Astrocyte (in vitro differentiated cells and primary cell): ENCODE results near the gene POLD4. TPM values are rescaled to one million over a fixed set of nuclear protein-coding genes. Genes with fewer than 3 reads are reported as not detected.
A peak's percentile ranks its signal among the peaks of the same experiment; 100 is the strongest.

Source experiments
- DNase-seq: peaks from one replicate; pipeline ENCODE4 v3.0.0-alpha.2; 2010; ENCODE audit warnings: low read depth
- FAIRE-seq: peaks from 2 replicates; lab custom pipeline; 2011; peaks lifted over from hg19 to GRCh38; lab: Jason Lieb, UNC
- H2AFZ ChIP-seq: 2 replicates; pipeline ENCODE4 v1.6.0; 2012; ENCODE audit warnings: low read depth, low read length, inconsistent platforms
- H3K27ac ChIP-seq: 2 replicates; pipeline ENCODE4 v1.5.1; 2011; ENCODE audit warnings: low read depth, low read length, inconsistent platforms
- H3K27me3 ChIP-seq: 2 replicates; pipeline ENCODE4 v1.6.0; 2011; ENCODE audit warnings: low read length, inconsistent platforms; ENCODE audit not compliant: insufficient read depth
- H3K36me3 ChIP-seq: 2 replicates; pipeline ENCODE4 v1.5.1; 2011; ENCODE audit warnings: low read length, inconsistent platforms; ENCODE audit not compliant: insufficient read depth
- H3K4me1 ChIP-seq: 2 replicates; pipeline ENCODE4 v1.5.1; 2011; ENCODE audit warnings: low read length, inconsistent platforms; ENCODE audit not compliant: insufficient read depth
- H3K4me2 ChIP-seq: 2 replicates; pipeline ENCODE4 v1.6.0; 2012; ENCODE audit warnings: low read length, inconsistent platforms
- H3K4me3 ChIP-seq: 2 replicates; pipeline ENCODE4 v1.5.1; 2011; ENCODE audit warnings: low read depth, mild to moderate bottlenecking, low read length, inconsistent platforms; ENCODE audit not compliant: insufficient read depth
- H3K79me2 ChIP-seq: 2 replicates; pipeline ENCODE4 v1.6.0; 2012; ENCODE audit warnings: mild to moderate bottlenecking, low read length, inconsistent platforms; ENCODE audit not compliant: insufficient read depth
- H3K9ac ChIP-seq: 2 replicates; pipeline ENCODE4 v1.6.0; 2012; ENCODE audit warnings: mild to moderate bottlenecking, low read length, inconsistent platforms
- H3K9me3 ChIP-seq: 2 replicates; pipeline ENCODE4 v1.5.1; 2012; ENCODE audit warnings: low read depth, mild to moderate bottlenecking, low read length, inconsistent platforms; ENCODE audit not compliant: insufficient read depth
- H4K20me1 ChIP-seq: 2 replicates; pipeline ENCODE4 v1.6.0; 2012; ENCODE audit warnings: low read length, inconsistent platforms; ENCODE audit not compliant: insufficient read depth
- H3K27ac Mint-ChIP-seq: one replicate; pipeline ENCODE4 v1.8.0; 2021; ENCODE audit warnings: mild to moderate bottlenecking, mixed read lengths; ENCODE audit not compliant: unreplicated experiment
- H3K27me3 Mint-ChIP-seq: one replicate; pipeline ENCODE4 v1.8.0; 2021; ENCODE audit warnings: low read depth, mixed read lengths; ENCODE audit not compliant: unreplicated experiment
- H3K36me3 Mint-ChIP-seq: one replicate; pipeline ENCODE4 v1.8.0; 2021; ENCODE audit warnings: low read depth, mixed read lengths; ENCODE audit not compliant: unreplicated experiment
- H3K4me1 Mint-ChIP-seq: one replicate; pipeline ENCODE4 v1.8.0; 2021; ENCODE audit warnings: low read depth, mixed read lengths; ENCODE audit not compliant: unreplicated experiment
- H3K4me3 Mint-ChIP-seq: one replicate; pipeline ENCODE4 v1.8.0; 2021; ENCODE audit warnings: mild to moderate bottlenecking, moderate library complexity, mixed read lengths; ENCODE audit not compliant: unreplicated experiment
- H3K9me3 Mint-ChIP-seq: one replicate; pipeline ENCODE4 v1.8.0; 2021; ENCODE audit warnings: mild to moderate bottlenecking, mixed read lengths; ENCODE audit not compliant: unreplicated experiment
- CTCF ChIP-seq: IDR thresholded peaks from 2 replicates; pipeline ENCODE4 v1.5.1; 2011; ENCODE audit warnings: low read depth, mild to moderate bottlenecking, inconsistent platforms, low read length, moderate library complexity; ENCODE audit not compliant: insufficient read depth
- EZH2 ChIP-seq: IDR thresholded peaks from 2 replicates; pipeline ENCODE4 v1.6.1; 2012; ENCODE audit warnings: mild to moderate bottlenecking, low read length, inconsistent platforms; ENCODE audit not compliant: insufficient read depth
- total RNA-seq: library from RNA; stranded (reverse); gene quantifications from 2 replicates; pipeline ENCODE4 v1.2.1, GENCODE V29; 2021

POLD4 gene
- total RNA-seq, 1 donor from 2014 or later, result 53.5 TPM

- no peak for DNase-seq
- peaks cover 20% of the 10 kb centered on the region for H4K20me1 ChIP-seq
Measured at GRCh38 chr11:67303835-67304411, 49.4 kb downstream of the POLD4 start.

GRCh38 chr11:67303132-67303834 lies 50.1 kb downstream of the POLD4 start, which contains the start of gene SSH3:
TSS of gene SSH3 (plus strand) at chr11:67303530. CDS start at chr11:67303626, 96 bp downstream.
- no peaks in the 10 kb centered on the region for H3K9me3 ChIP-seq
- peak within 1 kb of the TSS; percentile 84 for H2AFZ ChIP-seq
- peaks cover 26% of the 10 kb centered on the region for H4K20me1 ChIP-seq
- H3K36me3 ChIP-seq, result peaks cover 2% of the 10 kb centered on the region
- peak; percentile 33 for DNase-seq
- no peaks in the 10 kb centered on the region for H3K27me3 ChIP-seq
- peak within 1 kb of the TSS; percentile 26 for H3K27ac ChIP-seq
- Mint-ChIP-seq H3K27ac (peak within 1 kb of the TSS; percentile 18), H3K9me3 (no peaks in the 10 kb centered on the region), H3K4me3 (peak within 1 kb of the TSS; percentile 73), H3K27me3 (peaks cover 2% of the 10 kb centered on the region), H3K36me3 (peaks cover 10% of the 10 kb centered on the region), H3K4me1 (peaks cover 5% of the 10 kb centered on the region)
- H3K4me3 ChIP-seq, result peak within 1 kb of the TSS; percentile 72
- FAIRE-seq, result no peak
- H3K4me1 ChIP-seq, result peaks cover 10% of the 10 kb centered on the region
- TF ChIP-seq CTCF (no peak), EZH2 (no peak)
- no peaks in the 10 kb centered on the region for H3K79me2 ChIP-seq
- peak within 1 kb of the TSS; percentile 93 for H3K4me2 ChIP-seq
- H3K9ac ChIP-seq, result peak within 1 kb of the TSS; percentile 76

More at GRCh38 chr11:67303835-67304411, 49.4 kb downstream of the POLD4 start:
- no peaks in the 10 kb centered on the region for H3K79me2 ChIP-seq
- no peaks in the 10 kb centered on the region for H3K9me3 Mint-ChIP-seq
- H3K27me3 ChIP-seq, result no peaks in the 10 kb centered on the region
- peaks cover 2% of the 10 kb centered on the region for H3K36me3 ChIP-seq
- H3K4me1 Mint-ChIP-seq, result peaks cover 5% of the 10 kb centered on the region
- H3K4me1 ChIP-seq, result peaks cover 10% of the 10 kb centered on the region
- peak overlapping the region; percentile 73 for H3K4me3 Mint-ChIP-seq
- H3K4me3 ChIP-seq, result peak overlapping the region; percentile 72
- H3K4me2 ChIP-seq, result peak overlapping the region; percentile 93
- H3K27ac Mint-ChIP-seq, result no peak overlapping the region
- no peak for FAIRE-seq
- H3K9me3 ChIP-seq, result no peaks in the 10 kb centered on the region
- TF ChIP-seq CTCF, result no peak
- no peak for TF ChIP-seq EZH2
- H3K27ac ChIP-seq, result peak overlapping the region; percentile 26
- H3K9ac ChIP-seq, result peak overlapping the region; percentile 76
- H2AFZ ChIP-seq, result peak overlapping the region; percentile 84
- peaks cover 2% of the 10 kb centered on the region for H3K27me3 Mint-ChIP-seq
- peaks cover 4% of the 10 kb centered on the region for H3K36me3 Mint-ChIP-seq
